ENCODE measurements around the gene LRRTM4.

- no peak for TF ChIP-seq CTCF (IDR thresholded peaks at IDR 0.05)
- no peak for TF ChIP-seq POLR2A (IDR thresholded peaks at IDR 0.05)
Observed at GRCh38 chr2:76821731-76822130, 700.4 kb downstream of the LRRTM4 start.

Measured in transverse colon (tissue), 3 donors.